Endothelial cell (in vitro differentiated cells): Measurements from ENCODE around the gene CRISPLD2. TPM values are rescaled to one million over a fixed set of nuclear protein-coding genes. Genes with fewer than 3 reads are reported as not detected.
"Not testable (repeated sequence)": the region's sequence is repeated elsewhere in the genome, so short reads cannot be mapped to it uniquely, and the experiment has no call there.

Experiments used
- DNase-seq: peaks from one replicate; pipeline ENCODE4 v3.0.0; 2021; ENCODE audit warnings: low spot score
- H3K27ac Mint-ChIP-seq: one replicate; pipeline ENCODE4 v1.8.0; 2021; ENCODE audit warnings: mixed read lengths, inconsistent platforms; ENCODE audit not compliant: unreplicated experiment
- H3K27me3 Mint-ChIP-seq: one replicate; pipeline ENCODE4 v1.8.0; 2021; ENCODE audit warnings: mild to moderate bottlenecking, moderate library complexity, mixed read lengths, inconsistent platforms; ENCODE audit not compliant: unreplicated experiment
- H3K36me3 Mint-ChIP-seq: one replicate; pipeline ENCODE4 v1.8.0; 2021; ENCODE audit warnings: mild to moderate bottlenecking, low read depth, mixed read lengths, inconsistent platforms; ENCODE audit not compliant: unreplicated experiment
- H3K4me1 Mint-ChIP-seq: one replicate; pipeline ENCODE4 v1.8.0; 2021; ENCODE audit warnings: mild to moderate bottlenecking, mixed read lengths, inconsistent platforms; ENCODE audit not compliant: unreplicated experiment
- H3K4me3 Mint-ChIP-seq: one replicate; pipeline ENCODE4 v1.8.0; 2021; ENCODE audit warnings: mild to moderate bottlenecking, mixed read lengths, inconsistent platforms; ENCODE audit not compliant: unreplicated experiment
- H3K9me3 Mint-ChIP-seq: one replicate; pipeline ENCODE4 v1.8.0; 2021; ENCODE audit warnings: mixed read lengths, inconsistent platforms; ENCODE audit not compliant: unreplicated experiment
- CTCF ChIP-seq: fragments of 200-600 bp; sonication (generic); IDR thresholded peaks from one replicate; pipeline ENCODE4 v1.5.0; 2021; ENCODE audit warnings: antibody characterized with exemption; ENCODE audit not compliant: unreplicated experiment
- total RNA-seq: library from RNA; stranded (reverse); fragmentation: NEBNext Ultra II Directional; extraction: Animal tissue kit (Norgen Biotek cat#: 25700); gene quantifications from one replicate; pipeline ENCODE4 v1.2.1, GENCODE V29; 2021; ENCODE audit not compliant: unreplicated experiment

Gene CRISPLD2
- total RNA-seq, 1 donor from 2014 or later = 0.54 TPM

GRCh38 chr16:84830765-84831384, 11.1 kb downstream of the CRISPLD2 start:
- Mint-ChIP-seq H3K27me3 (peaks cover 3% of the 10 kb centered on the region), H3K36me3 (no peaks in the 10 kb centered on the region), H3K27ac (no peak overlapping the region), H3K4me1 (no peaks in the 10 kb centered on the region), H3K4me3 (no peak overlapping the region), H3K9me3 (no peaks in the 10 kb centered on the region)
- DNase-seq = no peak
- TF ChIP-seq CTCF = no peak

DNA sequence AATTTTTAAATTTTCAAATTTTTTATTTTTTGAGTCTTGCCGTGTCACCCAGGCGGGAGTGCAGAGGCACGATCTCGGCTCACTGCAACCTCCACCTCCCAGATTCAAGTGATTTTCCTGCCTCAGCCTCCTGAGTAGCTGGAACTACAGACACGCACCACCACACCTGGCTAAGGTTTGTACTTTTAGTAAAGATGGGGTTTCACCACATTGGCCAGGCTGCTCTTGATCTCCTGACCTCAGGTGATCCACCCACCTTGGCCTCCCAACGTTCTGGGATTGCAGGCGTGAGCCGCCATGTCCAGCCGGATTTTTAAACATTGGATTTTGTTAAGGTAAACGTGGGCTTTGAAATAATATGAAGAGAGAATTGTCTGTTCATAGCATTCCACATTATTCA, 11.9 kb downstream of the CRISPLD2 start:
- H3K36me3 Mint-ChIP-seq, H3K4me3 Mint-ChIP-seq, H3K9me3 Mint-ChIP-seq, H3K27me3 Mint-ChIP-seq, H3K27ac Mint-ChIP-seq, DNase-seq, H3K4me1 Mint-ChIP-seq: not testable (repeated sequence)

GRCh38 chr16:84832488-84833143, 12.8 kb downstream of the CRISPLD2 start:
- H3K4me1 Mint-ChIP-seq = no peaks in the 10 kb centered on the region
- H3K36me3 Mint-ChIP-seq = no peaks in the 10 kb centered on the region
- no peak overlapping the region for H3K27ac Mint-ChIP-seq

DNA sequence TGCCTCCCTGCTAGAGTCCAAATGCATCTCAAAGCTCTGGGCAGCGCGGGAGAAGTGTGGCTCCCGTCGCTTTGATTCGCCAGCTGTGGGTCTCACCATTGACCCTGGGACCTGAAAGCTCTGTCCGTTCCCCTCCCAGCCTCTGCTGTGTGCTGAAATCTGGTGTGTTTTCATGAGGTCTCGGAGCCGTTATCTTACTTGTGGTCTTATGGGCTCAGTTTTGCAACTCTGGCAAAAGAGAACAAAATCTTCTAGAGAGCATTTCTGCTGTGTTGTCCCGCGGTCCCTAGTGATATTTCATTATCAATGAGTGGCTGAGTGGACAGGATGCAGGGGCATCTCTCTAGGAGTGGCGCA, 13.3 kb downstream of the CRISPLD2 start:
- no peak for TF ChIP-seq CTCF
- DNase-seq = no peak
- H3K36me3 Mint-ChIP-seq = no peaks in the 10 kb centered on the region
- H3K27ac Mint-ChIP-seq = no peak overlapping the region
- H3K27me3 Mint-ChIP-seq = peaks cover 3% of the 10 kb centered on the region
- H3K9me3 Mint-ChIP-seq = no peaks in the 10 kb centered on the region
- no peak overlapping the region for H3K4me3 Mint-ChIP-seq
- H3K4me1 Mint-ChIP-seq = no peaks in the 10 kb centered on the region

More at GRCh38 chr16:84832488-84833143, 12.8 kb downstream of the CRISPLD2 start:
- no peak for DNase-seq
- Mint-ChIP-seq H3K4me3 (no peak overlapping the region), H3K9me3 (no peaks in the 10 kb centered on the region), H3K27me3 (peaks cover 3% of the 10 kb centered on the region)
- no peak for TF ChIP-seq CTCF

- peaks cover under 1% of the 10 kb centered on the region for H3K27me3 Mint-ChIP-seq
- no peak for TF ChIP-seq CTCF
- no peak for DNase-seq
- H3K36me3 Mint-ChIP-seq = no peaks in the 10 kb centered on the region
- H3K9me3 Mint-ChIP-seq = no peaks in the 10 kb centered on the region
- H3K4me3 Mint-ChIP-seq = no peak overlapping the region
- no peaks in the 10 kb centered on the region for H3K4me1 Mint-ChIP-seq
- no peak overlapping the region for H3K27ac Mint-ChIP-seq
Measured at GRCh38 chr16:84833542-84834402, 14.0 kb downstream of the CRISPLD2 start.
